Measurements from ENCODE around the gene RABGAP1L. TPM values are rescaled to one million over a fixed set of nuclear protein-coding genes. Genes with fewer than 3 reads are reported as not detected.

Gene RABGAP1L
- total and polyA plus RNA-seq, 10 of the 15 experiments (the other 5 are each of a cell fraction or from before 2014, with no cell fraction given), result 5.8 to 194 (median 113) TPM

DNA sequence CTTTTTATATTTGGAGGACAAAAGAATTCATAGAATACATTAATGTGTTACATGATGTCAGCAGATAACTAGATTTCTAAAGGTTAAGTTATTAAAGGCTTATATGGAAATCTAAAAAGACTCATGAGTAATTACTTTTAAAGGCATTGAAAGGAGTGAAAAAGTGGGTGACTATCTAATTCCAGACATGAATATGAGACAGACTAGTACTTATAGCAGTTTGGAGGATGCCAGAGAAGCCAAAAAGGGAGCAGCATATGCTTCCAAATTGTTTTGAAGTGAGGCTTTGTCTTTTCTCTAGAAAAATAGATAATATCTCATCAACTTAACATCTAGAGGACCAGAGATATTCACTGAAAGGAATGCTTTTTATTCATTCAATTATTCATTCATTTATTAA, 564.9 kb downstream of the RABGAP1L start:
- BruUV-seq (replicated peaks), result no TSS peak
- POLR2A ChIA-PET, result no interaction called here
- in situ Hi-C loops (cut with MboI), result no loop called here
- RAD21 ChIA-PET (ENCODE audit: unreplicated experiment), result interaction anchor here (0.5 kb wide), 1 partner anchor 549 kb away, joined by 3 read pairs; no protein-coding TSS in a partner anchor
- Histone ChIP-seq H3K9ac (ENCODE audit: control insufficient read depth, insufficient read depth, low read length) (no peak overlapping the region), H2AFZ (ENCODE audit: control insufficient read depth, low read depth, low read length) (no peak overlapping the region), H3K27me3 (replicated peaks in 1 of 2; ENCODE audit: control insufficient read depth in 2 of 2, insufficient read depth in 2 of 2, low read length in 1 of 2) (no peaks in the 10 kb centered on the region), H3K4me1 (ENCODE audit: control insufficient read depth, insufficient read depth, low read length) (peaks cover 4% of the 10 kb centered on the region), H3K79me2 (ENCODE audit: control insufficient read depth, insufficient read depth, low read length) (no peaks in the 10 kb centered on the region), H3K36me3 (ENCODE audit: control insufficient read depth in 2 of 2, insufficient read depth in 2 of 2, low read length in 1 of 2) (no peaks in the 10 kb centered on the region; a peak in 1 of 4 replicates), H4K20me1 (ENCODE audit: control insufficient read depth, insufficient read depth) (no peaks in the 10 kb centered on the region), H3K4me3 (no peak overlapping the region), H3K4me2 (ENCODE audit: control insufficient read depth, insufficient read depth) (no peak overlapping the region), H3K27ac (ENCODE audit: control insufficient read depth, insufficient read depth) (no peak overlapping the region), H3K9me3 (replicated peaks; ENCODE audit: control insufficient read depth, insufficient read depth, low read length) (no peaks in the 10 kb centered on the region)
- no peak for FAIRE-seq
- DNase-seq (ENCODE audit: low read depth, low spot score), result no peak
- intact Hi-C loops (cut with micrococcal nuclease; ENCODE audit: unreplicated experiment), result loop anchor here (10.0 kb wide), 1 partner anchor 309 kb away; no protein-coding TSS in a partner anchor
- SMC1A ChIA-PET (ENCODE audit: uncharacterized antibody, unreplicated experiment), result interaction anchor here (2.7 kb wide), 1 partner anchor 461 kb away, joined by 17 read pairs; no protein-coding TSS in a partner anchor
- CTCF ChIA-PET, result interaction anchor here (1.1 kb wide), 1 partner anchor 462 kb away, joined by 4 read pairs; no protein-coding TSS in a partner anchor
- ATAC-seq, result no peak
- TF ChIP-seq, protein P1, sequence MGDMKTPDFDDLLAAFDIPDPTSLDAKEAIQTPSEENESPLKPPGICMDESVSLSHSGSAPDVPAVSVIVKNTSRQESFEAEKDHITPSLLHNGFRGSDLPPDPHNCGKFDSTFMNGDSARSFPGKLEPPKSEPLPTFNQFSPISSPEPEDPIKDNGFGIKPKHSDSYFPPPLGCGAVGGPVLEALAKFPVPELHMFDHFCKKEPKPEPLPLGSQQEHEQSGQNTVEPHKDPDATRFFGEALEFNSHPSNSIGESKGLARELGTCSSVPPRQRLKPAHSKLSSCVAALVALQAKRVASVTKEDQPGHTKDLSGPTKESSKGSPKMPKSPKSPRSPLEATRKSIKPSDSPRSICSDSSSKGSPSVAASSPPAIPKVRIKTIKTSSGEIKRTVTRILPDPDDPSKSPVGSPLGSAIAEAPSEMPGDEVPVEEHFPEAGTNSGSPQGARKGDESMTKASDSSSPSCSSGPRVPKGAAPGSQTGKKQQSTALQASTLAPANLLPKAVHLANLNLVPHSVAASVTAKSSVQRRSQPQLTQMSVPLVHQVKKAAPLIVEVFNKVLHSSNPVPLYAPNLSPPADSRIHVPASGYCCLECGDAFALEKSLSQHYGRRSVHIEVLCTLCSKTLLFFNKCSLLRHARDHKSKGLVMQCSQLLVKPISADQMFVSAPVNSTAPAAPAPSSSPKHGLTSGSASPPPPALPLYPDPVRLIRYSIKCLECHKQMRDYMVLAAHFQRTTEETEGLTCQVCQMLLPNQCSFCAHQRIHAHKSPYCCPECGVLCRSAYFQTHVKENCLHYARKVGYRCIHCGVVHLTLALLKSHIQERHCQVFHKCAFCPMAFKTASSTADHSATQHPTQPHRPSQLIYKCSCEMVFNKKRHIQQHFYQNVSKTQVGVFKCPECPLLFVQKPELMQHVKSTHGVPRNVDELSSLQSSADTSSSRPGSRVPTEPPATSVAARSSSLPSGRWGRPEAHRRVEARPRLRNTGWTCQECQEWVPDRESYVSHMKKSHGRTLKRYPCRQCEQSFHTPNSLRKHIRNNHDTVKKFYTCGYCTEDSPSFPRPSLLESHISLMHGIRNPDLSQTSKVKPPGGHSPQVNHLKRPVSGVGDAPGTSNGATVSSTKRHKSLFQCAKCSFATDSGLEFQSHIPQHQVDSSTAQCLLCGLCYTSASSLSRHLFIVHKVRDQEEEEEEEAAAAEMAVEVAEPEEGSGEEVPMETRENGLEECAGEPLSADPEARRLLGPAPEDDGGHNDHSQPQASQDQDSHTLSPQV (IDR thresholded peaks at IDR 0.05), result no peak
- TF ChIP-seq ZNF217 (IDR thresholded peaks at IDR 0.05) (no peak), CBX5 (IDR thresholded peaks at IDR 0.05; ENCODE audit: low read depth) (no peak), POLR2A (IDR thresholded peaks at IDR 0.05; ENCODE audit: low read depth, low read length) (no peak), PAX5 (IDR thresholded peaks at IDR 0.05; ENCODE audit: borderline replicate concordance, low read depth, low read length) (no peak), RCOR1 (conservative IDR thresholded peaks at IDR 0.05; ENCODE audit: low read depth, low read length) (no peak), TARDBP (IDR thresholded peaks at IDR 0.05; ENCODE audit: borderline replicate concordance) (no peak), YBX1 (IDR thresholded peaks at IDR 0.05) (no peak), RAD51 (IDR thresholded peaks at IDR 0.05) (no peak), HDAC2 (IDR thresholded peaks at IDR 0.05) (no peak), SP1 (IDR thresholded peaks at IDR 0.05; ENCODE audit: low read depth, low read length) (no peak)
- TF ChIP-seq, protein P2, sequence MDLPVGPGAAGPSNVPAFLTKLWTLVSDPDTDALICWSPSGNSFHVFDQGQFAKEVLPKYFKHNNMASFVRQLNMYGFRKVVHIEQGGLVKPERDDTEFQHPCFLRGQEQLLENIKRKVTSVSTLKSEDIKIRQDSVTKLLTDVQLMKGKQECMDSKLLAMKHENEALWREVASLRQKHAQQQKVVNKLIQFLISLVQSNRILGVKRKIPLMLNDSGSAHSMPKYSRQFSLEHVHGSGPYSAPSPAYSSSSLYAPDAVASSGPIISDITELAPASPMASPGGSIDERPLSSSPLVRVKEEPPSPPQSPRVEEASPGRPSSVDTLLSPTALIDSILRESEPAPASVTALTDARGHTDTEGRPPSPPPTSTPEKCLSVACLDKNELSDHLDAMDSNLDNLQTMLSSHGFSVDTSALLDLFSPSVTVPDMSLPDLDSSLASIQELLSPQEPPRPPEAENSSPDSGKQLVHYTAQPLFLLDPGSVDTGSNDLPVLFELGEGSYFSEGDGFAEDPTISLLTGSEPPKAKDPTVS (IDR thresholded peaks at IDR 0.05; ENCODE audit: low read depth, low read length), result no peak

Data from GM12878 (cell line).